GM21723 (cell line): ENCODE results near the gene DLGAP1.

Experiments used
- ATAC-seq: cut with Tn5 transposase; IDR thresholded peaks from one replicate; pipeline ENCODE4 v1.9.1; 2021; ENCODE audit warnings: mild to moderate bottlenecking, moderate library complexity; ENCODE audit not compliant: unreplicated experiment

The DLGAP1 gene

DNA sequence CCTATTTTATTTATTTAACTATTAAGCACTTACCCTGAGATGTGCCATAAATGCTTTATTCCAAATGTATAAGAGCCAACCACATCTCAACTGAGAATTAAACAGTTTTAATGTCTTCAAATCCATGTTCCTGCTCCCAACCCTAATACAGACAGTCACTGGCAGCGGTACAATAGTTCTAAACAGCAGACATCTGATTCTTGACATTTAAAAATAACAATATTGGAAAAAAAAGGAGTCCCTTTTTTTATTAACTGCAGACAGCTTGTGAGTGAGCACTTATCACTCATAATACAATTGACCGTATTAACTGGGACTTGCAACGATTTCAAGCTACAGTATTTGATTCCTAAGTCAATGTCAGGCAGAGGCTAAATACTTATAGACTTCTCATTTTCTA is 580.5 kb downstream of the DLGAP1 start:
- ATAC-seq = no peak

- ATAC-seq = no peak
These were observed 581.0 kb downstream of the DLGAP1 start for GRCh38 chr18:3874125-3874524.

DNA sequence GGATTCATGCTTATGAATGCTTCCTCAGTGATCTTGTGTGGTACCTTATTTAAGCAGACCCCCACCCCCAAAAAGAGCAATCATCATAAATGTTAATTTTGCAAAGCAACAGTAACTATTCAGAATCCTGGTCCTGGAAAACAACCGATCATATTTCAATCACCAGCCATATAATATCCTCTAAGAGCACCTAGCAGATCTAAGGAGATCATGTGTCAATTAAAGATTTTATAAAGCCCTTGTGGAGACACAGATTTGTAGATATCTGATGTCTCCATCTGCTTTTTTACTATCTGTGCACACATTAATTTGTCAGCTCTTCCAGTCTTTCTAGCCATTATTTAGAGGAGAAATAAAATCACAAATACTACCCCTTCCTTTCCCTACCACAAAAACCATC is 581.4 kb downstream of the DLGAP1 start:
- ATAC-seq = no peak

- ATAC-seq = no peak
These were observed 581.9 kb downstream of the DLGAP1 start for GRCh38 chr18:3873211-3873610.

DNA sequence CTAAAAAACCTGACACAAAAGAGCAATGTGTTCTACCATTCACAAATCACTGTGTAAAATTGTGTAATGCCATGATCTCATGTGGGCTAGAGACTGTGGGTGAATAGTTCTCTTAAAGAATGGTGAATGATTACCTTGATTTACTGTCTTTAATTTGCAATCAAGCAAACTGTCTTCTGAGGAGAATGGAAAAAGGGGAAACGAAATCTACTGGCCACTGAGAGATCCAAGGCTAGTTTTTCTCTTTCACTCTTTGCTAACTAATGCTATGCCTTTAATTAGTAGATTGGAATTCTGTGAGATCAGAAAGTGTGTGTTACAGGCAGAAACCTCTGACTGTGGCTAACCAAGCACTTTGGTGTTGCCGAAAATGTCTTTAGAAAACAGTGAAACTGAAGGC is 582.5 kb downstream of the DLGAP1 start:
- ATAC-seq = no peak

DNA sequence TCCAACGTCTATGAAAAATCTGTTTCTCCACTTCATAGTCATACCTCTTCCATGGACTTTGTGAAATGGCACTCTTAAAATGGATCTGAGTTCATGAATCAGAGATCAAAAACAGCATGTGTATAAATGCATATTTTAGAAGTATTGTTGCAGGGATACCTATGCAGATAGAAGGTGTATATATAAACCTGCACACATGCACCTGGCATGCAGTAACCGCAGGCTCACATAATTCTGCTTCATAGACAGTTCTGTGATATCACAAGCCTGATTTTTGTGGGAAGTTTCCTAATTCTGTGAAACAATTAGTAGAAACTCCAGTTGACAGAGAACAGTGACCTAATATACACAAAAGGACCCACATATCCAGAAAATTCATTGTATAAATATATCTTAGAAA is 583.4 kb downstream of the DLGAP1 start:
- no peak for ATAC-seq

DNA sequence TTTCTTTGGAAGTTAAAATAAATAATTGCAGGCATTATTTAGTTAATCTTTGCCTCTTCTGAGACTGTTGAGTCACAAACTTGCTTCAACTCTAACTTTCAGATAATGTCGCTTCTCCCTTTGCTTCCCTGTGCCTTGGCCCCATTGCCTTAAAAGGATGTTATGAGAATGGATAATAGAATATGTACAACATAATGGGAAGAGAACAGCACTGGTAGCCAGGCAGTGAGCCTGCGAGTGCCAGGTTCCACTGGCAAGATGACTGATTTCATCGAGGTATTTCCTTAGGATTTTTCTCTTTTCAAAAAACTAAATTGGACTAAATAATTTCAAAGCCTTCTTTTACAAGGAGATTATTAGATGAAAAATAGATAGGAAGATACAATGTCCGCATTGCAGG is 584.2 kb downstream of the DLGAP1 start:
- no peak for ATAC-seq

- no peak for ATAC-seq
These were observed 585.3 kb downstream of the DLGAP1 start for GRCh38 chr18:3869848-3870247.

DNA sequence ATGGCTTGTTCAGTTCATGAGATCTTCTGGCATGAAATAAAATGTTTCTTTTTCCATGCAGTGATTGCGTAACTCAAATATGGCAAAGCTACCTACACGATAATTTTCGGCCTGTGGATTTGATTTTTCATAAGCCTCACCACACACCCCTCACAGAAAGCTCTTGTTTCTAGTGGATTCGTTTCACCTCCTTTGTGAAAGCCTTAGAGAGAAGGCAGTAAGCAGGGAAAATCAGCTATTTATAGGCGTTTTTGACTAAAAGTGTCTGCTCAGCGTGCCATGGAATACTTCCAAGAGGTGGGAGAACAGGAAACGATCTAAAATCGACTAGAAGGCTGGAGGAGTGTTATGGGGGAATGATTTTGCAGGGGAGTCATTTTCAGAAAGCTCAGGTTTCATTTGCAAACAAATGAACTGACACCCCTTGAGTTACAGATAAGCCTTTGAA is 587.2 kb downstream of the DLGAP1 start:
- no peak for ATAC-seq

DNA sequence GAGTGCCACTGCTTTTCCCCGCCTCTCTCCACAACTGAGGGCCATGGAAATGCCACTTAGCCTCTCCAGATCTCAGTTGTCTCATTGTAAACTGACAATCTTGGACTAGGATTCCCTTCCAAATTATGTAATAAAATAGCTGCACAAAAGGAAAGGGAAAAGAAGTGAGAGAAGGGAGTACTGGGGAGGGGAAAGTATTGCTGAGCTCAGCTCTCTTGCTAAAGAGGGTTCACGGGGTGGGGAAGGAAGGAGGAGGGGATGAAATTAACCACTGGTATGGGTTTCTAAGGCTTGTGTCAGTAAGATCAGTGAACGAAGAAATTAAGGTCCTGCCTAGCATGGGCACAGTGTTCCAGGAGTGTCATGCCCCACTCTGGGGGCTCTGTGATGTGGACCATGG is 587.9 kb downstream of the DLGAP1 start:
- no peak for ATAC-seq

DNA sequence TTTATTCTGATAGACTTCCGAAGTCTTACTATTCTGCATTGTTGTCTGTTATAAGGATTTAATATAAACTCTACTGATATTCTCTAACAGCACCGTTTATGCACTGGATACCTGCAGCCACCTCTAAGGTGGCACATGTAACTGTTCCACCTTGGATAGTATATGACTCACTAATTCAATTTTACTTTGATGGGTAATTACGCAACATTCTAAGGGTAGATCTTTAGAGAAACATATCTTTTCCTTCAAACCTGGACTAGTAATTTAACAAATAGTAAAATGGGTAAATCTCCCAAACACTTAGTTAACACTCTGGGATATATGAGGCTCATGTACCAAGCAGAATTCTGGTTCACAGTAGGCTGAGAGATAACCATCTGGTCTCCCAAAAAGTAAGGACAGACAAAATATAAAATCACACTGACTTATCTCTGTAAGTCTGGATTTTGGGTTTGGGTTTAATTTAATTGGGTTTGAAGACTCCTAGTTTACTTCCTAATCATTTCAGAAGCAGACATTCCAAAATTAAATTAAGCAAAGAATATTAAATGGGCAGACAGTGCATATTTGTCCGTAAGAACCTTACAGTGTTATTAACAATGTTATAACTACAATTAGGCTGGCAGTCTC is 590.3 kb downstream of the DLGAP1 start:
- ATAC-seq = no peak

GRCh38 chr18:3863593-3863992 is 591.5 kb downstream of the DLGAP1 start:
- no peak for ATAC-seq

- no peak for ATAC-seq
These were observed 592.1 kb downstream of the DLGAP1 start for GRCh38 chr18:3863006-3863405.

DNA sequence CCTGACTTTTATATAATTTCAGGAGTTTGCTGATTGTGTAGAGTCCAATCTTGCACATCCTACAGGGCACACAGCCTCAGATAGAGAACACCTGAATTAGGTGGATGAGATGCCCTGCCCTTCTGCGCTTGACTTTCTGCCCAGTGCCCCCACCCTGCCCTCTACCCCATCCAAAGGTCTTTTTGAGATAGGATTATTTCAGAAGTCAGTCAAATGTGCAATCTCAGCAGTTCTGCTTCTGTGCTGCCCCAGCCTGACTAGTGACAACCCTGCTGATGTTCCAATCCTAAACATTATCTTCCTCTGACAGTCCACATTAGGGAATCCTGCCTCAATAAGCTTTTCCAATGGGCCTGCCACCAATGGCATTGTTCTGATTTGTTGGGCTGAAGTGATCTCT is 593.6 kb downstream of the DLGAP1 start:
- ATAC-seq = no peak

DNA sequence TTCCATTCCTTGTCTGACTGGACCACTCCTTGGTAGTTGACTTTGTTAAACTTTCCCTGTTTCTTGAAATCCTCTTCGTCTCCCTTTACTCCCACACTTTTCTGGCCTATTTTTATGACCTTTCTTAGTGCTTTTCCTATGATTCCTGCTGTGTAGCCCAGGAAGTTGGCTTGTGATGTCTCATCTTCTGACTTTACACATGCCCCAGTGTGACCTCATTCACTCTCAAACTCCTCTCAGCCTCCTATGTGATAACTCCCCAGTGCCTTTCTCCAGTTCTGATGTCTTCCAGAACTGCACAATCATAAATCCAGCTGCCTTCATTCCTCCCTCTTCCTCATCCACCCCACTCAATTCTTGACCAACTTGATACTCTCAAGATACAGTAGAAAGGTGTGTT is 597.6 kb downstream of the DLGAP1 start:
- ATAC-seq = no peak

DNA sequence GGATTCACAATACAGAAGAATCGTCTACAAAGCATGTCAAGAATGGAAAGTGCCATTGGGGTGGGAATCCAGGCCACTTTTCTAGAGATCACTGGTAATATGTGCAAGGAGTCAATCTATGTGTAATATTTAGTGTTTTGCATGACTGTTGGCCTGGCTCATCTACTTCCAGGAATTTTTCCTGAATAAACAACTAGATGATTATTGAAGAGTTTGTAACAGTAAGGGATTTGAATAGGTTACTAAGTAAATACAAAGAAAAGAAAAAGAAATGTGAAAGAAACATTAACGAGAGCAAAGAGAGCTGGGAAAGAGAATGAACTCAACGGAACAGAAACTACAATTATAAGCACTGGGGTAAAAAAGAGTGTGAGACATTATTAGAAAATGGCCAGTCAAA is 599.1 kb downstream of the DLGAP1 start:
- no peak for ATAC-seq

DNA sequence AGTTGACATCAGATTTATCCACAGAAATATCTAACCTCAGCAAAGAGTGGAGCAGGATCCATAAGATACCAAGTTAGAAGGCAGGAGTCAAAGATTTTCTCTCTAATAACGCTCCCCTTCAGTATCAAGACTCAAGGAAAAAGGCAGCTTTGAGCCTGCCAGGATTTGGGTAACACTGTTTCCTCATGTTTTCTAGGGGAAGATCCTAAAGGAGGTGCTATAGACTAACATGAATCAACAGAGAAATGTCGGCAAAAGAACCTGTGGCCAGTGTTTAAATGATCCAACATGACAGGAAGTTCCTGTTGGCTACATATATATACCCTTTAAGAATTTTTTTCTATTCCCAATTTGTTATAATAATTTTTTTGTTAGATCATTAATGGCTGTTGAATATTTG is 602.8 kb downstream of the DLGAP1 start:
- no peak for ATAC-seq

GRCh38 chr18:3851159-3851558 is 603.9 kb downstream of the DLGAP1 start:
- ATAC-seq = no peak

DNA sequence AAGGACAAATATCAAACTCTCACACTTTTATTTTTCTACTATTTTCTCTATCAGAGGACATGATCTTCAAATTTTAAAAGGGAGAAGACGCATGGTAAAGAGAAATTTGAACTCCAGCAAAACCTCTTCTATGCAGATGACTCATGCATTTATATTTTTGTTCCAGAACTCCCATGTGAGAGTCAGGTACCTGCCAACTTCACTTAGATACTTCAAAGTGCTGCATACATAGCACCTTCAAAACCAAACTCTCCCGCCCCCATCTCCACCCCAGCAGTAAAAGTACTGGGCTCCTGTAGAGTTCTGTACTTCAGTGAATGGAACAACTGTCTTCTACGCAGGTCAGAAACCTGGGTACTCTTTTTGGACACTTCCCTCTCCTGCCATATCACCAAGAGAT is 606.8 kb downstream of the DLGAP1 start:
- no peak for ATAC-seq

DNA sequence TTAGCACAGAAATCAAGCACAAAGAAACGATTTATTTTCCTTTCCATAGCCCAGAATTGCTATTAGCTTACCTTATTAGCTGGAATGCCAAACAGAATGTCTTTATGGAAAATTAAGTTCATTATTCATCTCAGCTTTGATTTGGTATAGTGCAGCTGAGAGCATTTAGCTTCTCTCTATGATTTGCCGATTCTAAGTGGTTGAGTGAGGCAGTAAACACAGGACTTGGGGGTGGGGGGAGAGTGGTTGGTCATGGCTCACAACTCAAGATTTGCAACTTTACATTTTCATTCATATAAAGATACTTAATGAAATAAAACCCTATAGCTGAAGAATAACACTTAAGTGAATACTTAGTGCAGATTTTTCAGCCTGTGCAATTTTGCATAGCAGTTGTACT is 609.9 kb downstream of the DLGAP1 start:
- no peak for ATAC-seq

DNA sequence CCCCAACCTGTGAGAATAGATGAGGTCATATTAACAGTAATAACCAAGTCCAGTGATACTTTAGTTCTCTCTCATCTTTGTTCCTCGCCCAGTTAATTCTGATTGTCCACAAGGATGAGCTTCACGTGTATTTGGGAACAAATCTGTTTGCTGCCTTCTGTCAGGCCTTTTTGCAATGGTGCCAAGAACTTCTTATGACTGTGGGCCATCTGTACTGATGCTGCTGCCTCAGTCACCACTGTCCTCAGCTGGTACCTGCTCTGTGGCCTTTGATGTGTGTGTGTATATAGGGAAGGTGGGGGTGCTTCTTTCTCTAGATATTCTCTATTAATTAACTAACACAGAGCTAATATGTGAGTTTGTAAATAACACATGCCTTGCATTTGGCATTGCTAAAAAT is 612.3 kb downstream of the DLGAP1 start:
- no peak for ATAC-seq

- no peak for ATAC-seq
These were observed 614.3 kb downstream of the DLGAP1 start for GRCh38 chr18:3840766-3841165.

DNA sequence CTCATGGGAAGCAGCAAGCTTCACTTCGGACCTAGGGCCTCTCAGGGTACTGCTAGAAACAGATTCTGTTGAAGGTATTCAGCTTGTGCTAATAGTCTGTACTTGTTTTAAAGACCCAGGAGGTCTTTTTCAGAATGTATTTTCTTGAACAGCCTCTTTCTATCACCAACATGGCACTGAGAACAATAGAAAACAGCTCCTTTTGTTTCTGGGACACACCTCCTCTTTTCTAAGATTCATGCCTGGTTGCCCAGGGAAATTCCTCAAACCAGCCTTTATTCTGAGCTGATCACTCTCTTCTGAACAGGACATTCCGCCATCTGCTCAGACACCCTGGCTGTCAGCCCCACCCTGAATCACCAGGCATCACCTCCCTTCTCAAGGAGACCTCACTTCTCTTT is 615.5 kb downstream of the DLGAP1 start:
- no peak for ATAC-seq
